ENCODE measurements around the gene ARHGAP45.
A peak's percentile ranks its signal among the peaks of the same experiment; 100 is the strongest.

The ARHGAP45 gene

GRCh38 chr19:1088416-1089010, 21.5 kb downstream of the ARHGAP45 start:
- DNase-seq (ENCODE audit: low read depth) = no peak

GRCh38 chr19:1089126-1089771, 22.3 kb downstream of the ARHGAP45 start:
- DNase-seq (ENCODE audit: low read depth) = no peak

DNA sequence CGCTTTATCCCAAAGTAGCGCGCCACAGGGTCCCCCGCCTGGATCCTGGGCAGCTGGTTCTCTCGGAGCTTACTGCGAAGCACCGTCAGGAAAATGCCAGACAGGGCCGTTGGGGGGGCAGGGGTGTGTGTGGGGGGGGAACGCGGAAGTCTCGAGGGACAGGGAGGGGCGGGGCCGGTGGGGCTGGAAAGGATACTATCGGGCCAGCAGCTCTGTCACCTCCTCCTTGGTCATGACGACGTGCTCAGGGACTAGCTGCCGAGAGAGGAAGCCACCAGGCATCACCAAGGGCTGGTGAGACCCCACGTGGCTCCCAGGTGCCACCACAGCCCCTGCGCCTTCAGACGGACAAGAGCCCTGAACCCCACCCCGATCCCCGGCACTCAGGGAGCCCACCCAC, 22.9 kb downstream of the ARHGAP45 start:
- no peak for DNase-seq (ENCODE audit: low read depth)

DNA sequence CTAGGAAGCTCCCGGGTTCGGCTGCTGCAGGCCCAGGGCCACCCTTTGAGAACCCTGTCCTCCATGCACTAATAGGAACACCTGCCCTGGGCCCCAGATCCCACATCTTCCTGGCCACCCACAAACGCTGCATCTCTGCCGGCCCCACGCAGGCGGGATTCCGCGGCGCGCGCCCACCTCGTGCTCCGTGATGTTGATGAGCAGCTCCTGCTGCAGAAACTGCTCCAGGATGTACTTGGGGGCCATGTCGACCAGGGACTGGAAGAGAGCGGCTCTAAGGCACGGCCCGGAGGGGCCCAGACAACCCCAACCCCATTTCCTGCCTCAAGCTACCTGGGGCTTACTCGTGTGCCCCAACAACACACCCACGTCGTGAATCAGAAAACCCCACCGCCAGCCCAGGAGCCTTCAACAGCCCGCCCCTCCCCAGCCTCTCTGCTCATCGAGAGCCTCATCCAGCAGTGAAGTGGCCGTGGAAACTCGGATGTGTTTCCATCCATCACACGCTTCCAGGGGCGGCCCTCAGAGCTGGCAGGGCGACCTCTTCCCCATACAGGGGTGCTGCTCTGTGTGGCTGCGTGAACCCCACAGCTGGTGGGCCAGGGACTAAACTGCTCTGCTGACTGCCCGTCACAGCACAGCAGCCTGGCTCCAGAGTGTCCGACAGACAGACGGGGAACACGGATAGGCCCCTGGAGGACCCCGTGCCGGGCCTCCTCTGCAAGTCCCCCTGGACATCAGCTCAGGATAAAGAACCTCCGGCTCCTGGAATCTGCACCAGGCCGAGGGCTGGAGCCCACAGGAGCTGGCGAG, 24.0 kb downstream of the ARHGAP45 start:
- DNase-seq (ENCODE audit: low read depth) = no peak

GRCh38 chr19:1091544-1092175, 24.7 kb downstream of the ARHGAP45 start:
- DNase-seq (ENCODE audit: low read depth) = no peak

DNA sequence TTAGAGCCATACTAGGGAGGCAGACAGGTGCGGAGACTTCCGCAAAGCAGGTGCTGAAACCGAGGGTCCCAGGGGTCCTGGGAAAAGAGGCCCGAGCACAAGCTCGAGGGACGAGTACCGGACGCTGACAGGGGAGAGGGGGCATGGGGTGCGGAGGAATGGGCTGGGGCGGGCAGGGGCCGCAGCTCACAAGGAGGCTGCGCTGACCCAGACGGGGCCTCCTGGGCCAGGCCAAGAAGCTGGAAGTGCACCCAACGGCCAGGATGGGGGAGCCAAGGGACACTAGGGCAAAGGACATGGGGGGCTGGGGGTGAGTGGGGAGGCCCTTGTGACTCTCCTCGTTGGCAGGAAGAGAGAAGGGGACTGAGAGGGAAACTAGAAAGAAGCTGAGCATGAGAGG, 26.4 kb downstream of the ARHGAP45 start:
- no peak for DNase-seq (ENCODE audit: low read depth)

GRCh38 chr19:1093811-1094553, 27.0 kb downstream of the ARHGAP45 start:
- DNase-seq (ENCODE audit: low read depth) = no peak

- DNase-seq (ENCODE audit: low read depth) = no peak
Measured at GRCh38 chr19:1094655-1094977, 27.6 kb downstream of the ARHGAP45 start.

DNA sequence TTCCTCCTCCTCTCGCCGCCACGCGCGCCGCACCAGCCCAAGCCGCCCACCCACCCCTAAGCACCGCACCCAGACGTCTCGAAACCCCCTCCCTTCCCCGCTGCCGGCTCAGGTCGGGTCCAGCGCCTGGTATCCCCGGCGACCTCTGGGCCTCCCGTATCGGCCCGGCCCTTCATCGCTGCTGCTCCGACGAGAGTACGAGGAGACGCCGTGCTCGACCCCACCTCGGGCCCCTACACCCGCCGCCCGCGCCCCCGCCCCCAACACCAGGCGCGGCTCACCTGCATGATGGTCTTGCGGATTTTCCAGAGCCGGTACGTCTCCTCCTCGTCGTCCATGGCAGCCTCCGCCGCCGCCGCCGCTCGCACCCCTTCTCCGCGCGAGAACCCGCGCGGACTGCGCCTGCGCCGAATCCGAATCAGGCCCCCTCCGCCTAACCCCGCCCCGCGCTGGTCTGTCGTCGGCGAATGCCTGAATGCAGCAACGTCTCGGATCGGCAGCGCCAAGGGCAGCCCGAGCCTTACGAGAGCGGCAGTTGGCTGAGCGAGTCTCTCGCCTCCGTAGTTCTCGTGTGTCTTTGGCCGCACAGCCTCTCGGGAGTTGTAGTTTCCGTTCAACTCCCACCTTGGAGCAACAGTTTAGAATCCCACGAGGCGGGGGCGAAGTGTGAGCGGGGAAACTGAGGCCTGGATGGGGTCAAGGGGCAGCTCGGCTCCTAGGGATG, 28.2 kb downstream of the ARHGAP45 start, which contains the start of gene POLR2E:
Gene POLR2E, minus strand, starts transcription at position 398 of the 724 bp plus-strand sequence. Its CDS starts 60 bp downstream, at position 338.
- DNase-seq (ENCODE audit: low read depth) = peak; percentile 98

DNA sequence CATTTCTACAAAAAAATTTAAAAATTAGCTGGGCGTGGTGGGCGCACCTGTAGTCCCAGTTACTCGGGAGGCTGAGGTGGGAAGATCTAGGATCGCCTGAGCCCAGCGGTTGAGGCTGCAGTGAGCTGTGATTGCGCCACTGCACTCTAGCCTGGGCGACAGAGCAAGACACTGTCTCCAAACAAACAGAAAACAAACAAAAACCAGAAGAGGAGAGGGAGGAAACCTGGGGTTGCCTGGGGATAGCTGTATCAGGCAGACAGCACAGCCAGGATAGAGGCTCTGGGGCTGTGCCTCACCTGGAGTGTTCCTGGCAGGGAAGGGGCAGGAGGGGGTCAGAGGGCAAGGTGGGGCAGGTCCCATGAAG, 30.8 kb downstream of the ARHGAP45 start:
- no peak for DNase-seq (ENCODE audit: low read depth)

DNA sequence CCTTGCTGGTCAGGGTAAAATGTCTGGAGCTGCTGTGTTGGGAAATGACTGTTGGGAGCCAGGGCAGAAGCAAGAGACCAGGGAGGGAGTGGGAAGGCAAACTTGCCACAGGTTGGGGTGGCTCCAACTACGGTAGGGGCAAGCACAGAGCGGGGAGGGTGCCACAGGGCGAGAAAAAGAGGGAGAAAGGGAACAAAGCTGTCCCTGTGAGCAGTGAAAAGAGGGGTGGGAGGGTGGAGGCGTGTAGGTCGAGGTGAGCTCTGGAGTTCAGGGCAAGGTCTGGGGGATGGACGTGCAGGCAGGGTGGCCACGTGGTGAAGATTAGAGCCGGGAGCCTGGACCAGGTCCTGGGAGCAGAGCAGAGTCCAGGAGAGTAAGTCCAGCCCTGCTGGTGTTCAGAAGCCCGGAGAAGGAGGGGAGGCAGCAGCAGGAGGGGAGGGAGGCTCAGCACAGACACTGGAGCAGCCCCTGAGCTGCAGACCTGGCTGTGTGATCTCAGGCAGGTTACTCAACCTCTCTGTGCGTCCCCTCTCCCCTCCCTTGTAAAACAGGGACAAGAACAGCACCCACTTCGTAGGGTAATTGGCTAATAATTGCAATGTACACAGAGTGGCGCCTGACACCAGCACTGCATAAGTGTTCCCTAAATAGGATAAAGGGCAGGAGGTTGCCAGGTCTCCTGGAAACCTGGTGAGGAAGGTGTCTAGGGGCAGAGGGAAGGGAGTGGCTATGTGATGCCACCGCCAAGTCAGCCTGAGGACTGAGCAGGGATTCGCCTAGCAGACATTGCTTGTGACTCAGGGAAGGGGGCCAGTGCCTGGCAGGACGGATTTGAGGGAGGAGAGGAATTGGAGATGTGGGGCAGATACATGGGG, 31.4 kb downstream of the ARHGAP45 start:
- DNase-seq (ENCODE audit: low read depth) = peak; percentile 35

- no peak for DNase-seq (ENCODE audit: low read depth)
Measured at GRCh38 chr19:1101337-1101698, 34.4 kb downstream of the ARHGAP45 start.

GRCh38 chr19:1102407-1103131, 35.6 kb downstream of the ARHGAP45 start:
- peak; percentile 100 for DNase-seq (ENCODE audit: low read depth)

DNA sequence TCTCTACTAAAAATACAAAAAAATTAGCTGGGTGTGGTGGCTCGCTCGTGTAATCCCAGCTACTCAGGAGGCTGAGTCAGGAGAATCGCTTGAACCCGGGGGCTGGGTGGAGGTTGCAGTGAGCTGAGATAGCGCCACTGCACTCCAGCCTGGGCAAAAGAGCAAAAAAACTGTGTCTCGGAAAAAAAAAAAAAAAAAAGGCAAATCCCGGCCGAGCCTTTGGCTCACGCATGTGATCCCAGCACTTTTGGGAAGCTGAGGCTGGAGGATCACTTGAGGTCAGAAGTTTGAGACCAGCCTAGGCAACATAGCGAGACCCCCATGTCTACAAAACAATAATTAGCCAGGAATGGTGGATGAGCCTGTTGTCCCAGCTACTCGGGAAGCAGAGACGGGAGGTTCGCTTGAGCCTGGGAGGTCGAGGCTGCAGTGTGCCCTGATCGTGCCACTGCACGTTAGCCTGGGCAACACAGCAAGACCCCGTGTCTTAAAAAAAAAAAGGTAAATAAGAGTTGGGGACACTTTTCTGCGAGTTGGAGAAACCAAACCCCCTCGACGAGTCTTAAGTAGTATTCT, 36.3 kb downstream of the ARHGAP45 start:
- peak; percentile 46 for DNase-seq (ENCODE audit: low read depth)

GRCh38 chr19:1103708-1104310, 36.8 kb downstream of the ARHGAP45 start, which contains the start of gene GPX4:
Gene GPX4, plus strand, starts transcription at chr19:1103994. Its CDS starts 50 bp downstream, at chr19:1104044.
- peak; percentile 99 for DNase-seq (ENCODE audit: low read depth)

GRCh38 chr19:1104311-1105007, 37.5 kb downstream of the ARHGAP45 start:
- peak; percentile 71 for DNase-seq (ENCODE audit: low read depth)

- peak; percentile 58 for DNase-seq (ENCODE audit: low read depth)
Measured at GRCh38 chr19:1105008-1105872, 38.3 kb downstream of the ARHGAP45 start.
